ENCODE data around the gene ARHGAP5. TPM values are rescaled to one million over a fixed set of nuclear protein-coding genes. Genes with fewer than 3 reads are reported as not detected.

The ARHGAP5 gene
- total RNA-seq, 4 donors from 2014 or later = 77.7 to 139 (median 100) TPM

DNA sequence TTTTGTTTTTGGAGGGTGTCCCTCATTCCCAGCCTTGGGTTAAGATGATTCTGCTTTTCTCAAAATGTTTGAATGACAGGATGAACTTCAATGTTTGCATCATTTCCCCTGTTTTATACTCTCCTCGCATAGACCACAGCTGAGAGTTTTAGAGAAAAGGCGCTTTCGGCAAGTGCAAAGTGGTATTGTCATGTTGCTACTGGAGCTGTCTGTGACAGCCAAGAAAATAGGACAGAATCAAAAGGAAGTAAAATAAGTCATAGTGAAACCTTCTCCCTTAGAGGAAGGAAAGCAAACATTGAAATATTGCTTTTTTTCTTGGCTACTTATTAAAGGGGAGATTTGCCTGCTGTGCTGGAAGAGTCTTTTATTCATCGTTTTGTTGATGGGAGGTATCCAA lies 33.5 kb upstream of the ARHGAP5 start:
- Histone ChIP-seq H3K4me3 (no peak overlapping the region), H3K27me3 (no peaks in the 10 kb centered on the region), H3K36me3 (no peaks in the 10 kb centered on the region), H3K9me3 (no peaks in the 10 kb centered on the region), H3K27ac (no peak overlapping the region), H3K4me1 (no peaks in the 10 kb centered on the region)
- intact Hi-C loops (cut with DNase I) = no loop called here
- 23 to 34% methylated on average over 4 of the region's 4 CpGs for WGBS, 2 donors
- TF ChIP-seq, protein P1, sequence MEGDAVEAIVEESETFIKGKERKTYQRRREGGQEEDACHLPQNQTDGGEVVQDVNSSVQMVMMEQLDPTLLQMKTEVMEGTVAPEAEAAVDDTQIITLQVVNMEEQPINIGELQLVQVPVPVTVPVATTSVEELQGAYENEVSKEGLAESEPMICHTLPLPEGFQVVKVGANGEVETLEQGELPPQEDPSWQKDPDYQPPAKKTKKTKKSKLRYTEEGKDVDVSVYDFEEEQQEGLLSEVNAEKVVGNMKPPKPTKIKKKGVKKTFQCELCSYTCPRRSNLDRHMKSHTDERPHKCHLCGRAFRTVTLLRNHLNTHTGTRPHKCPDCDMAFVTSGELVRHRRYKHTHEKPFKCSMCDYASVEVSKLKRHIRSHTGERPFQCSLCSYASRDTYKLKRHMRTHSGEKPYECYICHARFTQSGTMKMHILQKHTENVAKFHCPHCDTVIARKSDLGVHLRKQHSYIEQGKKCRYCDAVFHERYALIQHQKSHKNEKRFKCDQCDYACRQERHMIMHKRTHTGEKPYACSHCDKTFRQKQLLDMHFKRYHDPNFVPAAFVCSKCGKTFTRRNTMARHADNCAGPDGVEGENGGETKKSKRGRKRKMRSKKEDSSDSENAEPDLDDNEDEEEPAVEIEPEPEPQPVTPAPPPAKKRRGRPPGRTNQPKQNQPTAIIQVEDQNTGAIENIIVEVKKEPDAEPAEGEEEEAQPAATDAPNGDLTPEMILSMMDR (IDR thresholded peaks at IDR 0.05) = no peak
- TF ChIP-seq POLR2A (IDR thresholded peaks at IDR 0.05) = no peak
- DNase-seq = no peak

DNA sequence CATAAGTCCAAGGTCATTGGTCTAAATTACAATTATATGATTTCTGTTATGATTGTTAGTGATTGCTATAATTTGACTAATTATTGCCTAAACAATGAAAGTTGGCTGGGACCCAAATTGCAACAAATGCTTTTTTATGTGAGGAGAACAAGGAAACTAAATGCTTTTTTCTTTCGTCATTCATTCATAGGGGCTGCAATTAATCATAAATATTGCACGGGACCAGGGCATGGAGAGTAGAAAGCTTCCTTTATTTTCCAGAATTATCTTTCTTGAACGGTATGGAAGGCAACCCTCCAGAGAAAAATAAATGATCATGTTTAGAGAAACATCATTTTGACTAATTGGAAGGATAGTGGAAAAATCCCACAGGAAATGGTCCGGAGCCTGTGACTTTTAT lies 32.6 kb upstream of the ARHGAP5 start:
- Histone ChIP-seq H3K9me3 (no peaks in the 10 kb centered on the region), H3K27ac (no peak overlapping the region), H3K4me1 (no peaks in the 10 kb centered on the region), H3K27me3 (no peaks in the 10 kb centered on the region), H3K36me3 (no peaks in the 10 kb centered on the region), H3K4me3 (no peak overlapping the region)
- WGBS, 2 donors = 53 to 54% methylated on average over 4 of the region's 4 CpGs
- DNase-seq = no peak
- TF ChIP-seq, protein P1 (IDR thresholded peaks at IDR 0.05) = no peak
- TF ChIP-seq POLR2A (IDR thresholded peaks at IDR 0.05) = no peak
- intact Hi-C loops (cut with DNase I) = no loop called here

DNA sequence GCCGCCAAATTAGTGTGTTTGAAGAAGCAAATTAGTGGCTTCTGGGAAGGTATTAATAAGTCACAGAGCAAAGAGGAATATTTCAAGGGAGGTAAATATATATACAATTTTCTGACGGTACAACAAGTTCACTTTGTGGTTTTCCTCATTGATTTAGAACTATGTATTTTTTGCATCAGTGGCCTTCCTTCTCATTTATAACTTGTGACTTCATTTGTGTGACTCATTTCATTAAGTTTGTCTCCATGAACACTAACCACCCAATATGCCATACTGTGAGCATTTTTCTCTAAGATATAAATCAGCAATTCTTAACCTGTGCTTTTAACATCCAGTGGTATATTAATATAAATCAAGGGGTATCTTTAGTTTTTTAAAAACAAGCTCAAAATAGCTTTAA lies 29.3 kb upstream of the ARHGAP5 start:
- TF ChIP-seq, protein P1 (IDR thresholded peaks at IDR 0.05) = no peak
- TF ChIP-seq POLR2A (IDR thresholded peaks at IDR 0.05) = no peak
- H3K4me1 ChIP-seq = no peaks in the 10 kb centered on the region
- H3K36me3 ChIP-seq = no peaks in the 10 kb centered on the region
- H3K9me3 ChIP-seq = no peaks in the 10 kb centered on the region
- 67 to 75% methylated on average over 2 of the region's 2 CpGs for WGBS, 2 donors
- H3K27ac ChIP-seq = no peak overlapping the region
- H3K27me3 ChIP-seq = no peaks in the 10 kb centered on the region
- DNase-seq = no peak
- no peak overlapping the region for H3K4me3 ChIP-seq
- intact Hi-C loops (cut with DNase I) = no loop called here

GRCh38 chr14:32049361-32050088 lies 27.6 kb upstream of the ARHGAP5 start:
- peaks cover 0 to 15% (median 0%) of the 10 kb centered on the region in 3 donors for H3K4me1 ChIP-seq
- H3K9me3 ChIP-seq = no peaks in the 10 kb centered on the region
- DNase-seq = no peak
- H3K27ac ChIP-seq = no peak overlapping the region
- H3K4me3 ChIP-seq = no peak overlapping the region
- TF ChIP-seq, protein P1 (IDR thresholded peaks at IDR 0.05) = no peak
- no peak for TF ChIP-seq POLR2A (IDR thresholded peaks at IDR 0.05)
- intact Hi-C loops (cut with DNase I) = no loop called here
- 55 to 83% methylated on average over 4 of the region's 4 CpGs for WGBS, 2 donors
- no peaks in the 10 kb centered on the region for H3K36me3 ChIP-seq
- H3K27me3 ChIP-seq = no peaks in the 10 kb centered on the region

DNA sequence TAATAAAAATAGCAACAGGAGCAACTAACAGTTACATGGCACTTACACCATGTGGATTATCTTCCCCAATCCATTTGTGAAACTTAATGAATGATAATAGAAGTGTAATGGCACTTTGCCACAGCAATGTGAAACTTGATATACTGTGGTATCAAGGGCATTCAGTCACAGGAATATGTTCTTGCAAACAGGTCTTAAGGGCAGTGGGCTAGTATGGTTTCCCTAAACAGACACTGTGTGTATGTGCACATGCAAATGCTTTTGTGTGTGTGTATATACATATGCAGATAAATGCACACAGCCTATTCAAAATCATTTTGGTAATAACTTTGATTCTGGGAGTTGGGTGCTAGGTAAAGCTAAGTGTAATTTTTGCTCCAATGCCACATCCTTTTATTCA lies 26.2 kb upstream of the ARHGAP5 start:
- no peak for DNase-seq
- H3K36me3 ChIP-seq = no peaks in the 10 kb centered on the region
- no peaks in the 10 kb centered on the region for H3K27me3 ChIP-seq
- H3K27ac ChIP-seq = no peak overlapping the region
- H3K9me3 ChIP-seq = no peaks in the 10 kb centered on the region
- H3K4me1 ChIP-seq = peaks cover 0 to 15% (median 0%) of the 10 kb centered on the region in 3 donors
- intact Hi-C loops (cut with DNase I) = no loop called here
- TF ChIP-seq POLR2A (IDR thresholded peaks at IDR 0.05) = no peak
- TF ChIP-seq, protein P1 (IDR thresholded peaks at IDR 0.05) = no peak
- H3K4me3 ChIP-seq = no peak overlapping the region
